MM.1S (cell line): ENCODE results near the gene SH3BP2.

Experiments
- DNase-seq: peaks from one replicate; pipeline ENCODE4 v3.0.0-alpha.2; 2015
- H2AFZ ChIP-seq: fragments of 300-600 bp; sonication (generic); 2 replicates; pipeline ENCODE4 v1.6.0; 2016; ENCODE audit warnings: antibody characterized with exemption, low read length
- H3F3A ChIP-seq: fragments of 300-600 bp; sonication (generic); 2 replicates; pipeline ENCODE4 v1.6.1; 2016; ENCODE audit warnings: mild to moderate bottlenecking, antibody characterized with exemption, low read length, moderate library complexity, mixed read lengths; ENCODE audit not compliant: insufficient read depth
- H3K27ac ChIP-seq: fragments of 300-600 bp; sonication (generic); 2 replicates; pipeline ENCODE4 v1.5.1; 2016; ENCODE audit warnings: mild to moderate bottlenecking, low read length
- H3K27me3 ChIP-seq: fragments of 300-600 bp; sonication (generic); replicated peaks from 2 replicates; pipeline ENCODE4 v1.6.0; 2016; ENCODE audit warnings: low read length; ENCODE audit not compliant: insufficient read depth
- H3K36me3 ChIP-seq: fragments of 300-600 bp; sonication (generic); replicated peaks from 2 replicates; pipeline ENCODE4 v1.6.1; 2016; ENCODE audit warnings: mild to moderate bottlenecking, low read length, mixed read lengths; ENCODE audit not compliant: insufficient read depth
- H3K4me1 ChIP-seq: fragments of 300-600 bp; sonication (generic); 2 replicates; pipeline ENCODE4 v1.6.1; 2016; ENCODE audit warnings: low read length, mixed read lengths
- H3K4me2 ChIP-seq: fragments of 300-600 bp; sonication (generic); 2 replicates; pipeline ENCODE4 v1.6.0; 2016; ENCODE audit warnings: low read depth, low read length
- H3K4me3 ChIP-seq: fragments of 300-600 bp; sonication (generic); 2 replicates; pipeline ENCODE4 v1.5.1; 2016; ENCODE audit warnings: low read length, mixed read lengths
- H3K79me2 ChIP-seq: fragments of 300-600 bp; sonication (generic); 2 replicates; pipeline ENCODE4 v1.6.1; 2016; ENCODE audit warnings: mixed run types, low read length, mixed read lengths
- H3K9ac ChIP-seq: fragments of 300-600 bp; sonication (generic); 2 replicates; pipeline ENCODE4 v1.6.1; 2016; ENCODE audit warnings: low read length, mixed read lengths
- H3K9me2 ChIP-seq: fragments of 300-600 bp; sonication (generic); replicated peaks from 2 replicates; pipeline ENCODE4 v1.6.1; 2016; ENCODE audit warnings: mild to moderate bottlenecking, low read length, mixed read lengths; ENCODE audit not compliant: insufficient read depth
- H3K9me3 ChIP-seq: fragments of 300-600 bp; sonication (generic); replicated peaks from 2 replicates; pipeline ENCODE4 v1.6.1; 2016; ENCODE audit warnings: mild to moderate bottlenecking, low read length, mixed read lengths; ENCODE audit not compliant: insufficient read depth
- H4K20me1 ChIP-seq: fragments of 300-600 bp; sonication (generic); 2 replicates; pipeline ENCODE4 v1.6.1; 2016; ENCODE audit warnings: mild to moderate bottlenecking, low read length, moderate library complexity, mixed read lengths; ENCODE audit not compliant: insufficient read depth
- CTCF ChIP-seq: fragments of 300-600 bp; sonication (generic); IDR thresholded peaks from 2 replicates; pipeline ENCODE4 v1.5.1; 2016; ENCODE audit warnings: antibody characterized with exemption, low read length, mixed read lengths
- EZH2 ChIP-seq: fragments of 300-600 bp; sonication (generic); optimal IDR thresholded peaks from 2 replicates; pipeline ENCODE3; 2017; ENCODE audit warnings: low read depth, mild to moderate bottlenecking, antibody characterized with exemption, low read length, mixed read lengths
- EZH2phosphoT487 ChIP-seq: fragments of 300-600 bp; sonication (generic); IDR thresholded peaks from 2 replicates; pipeline ENCODE4 v1.6.1; 2018; ENCODE audit warnings: antibody characterized with exemption, low read length

The SH3BP2 gene

DNA sequence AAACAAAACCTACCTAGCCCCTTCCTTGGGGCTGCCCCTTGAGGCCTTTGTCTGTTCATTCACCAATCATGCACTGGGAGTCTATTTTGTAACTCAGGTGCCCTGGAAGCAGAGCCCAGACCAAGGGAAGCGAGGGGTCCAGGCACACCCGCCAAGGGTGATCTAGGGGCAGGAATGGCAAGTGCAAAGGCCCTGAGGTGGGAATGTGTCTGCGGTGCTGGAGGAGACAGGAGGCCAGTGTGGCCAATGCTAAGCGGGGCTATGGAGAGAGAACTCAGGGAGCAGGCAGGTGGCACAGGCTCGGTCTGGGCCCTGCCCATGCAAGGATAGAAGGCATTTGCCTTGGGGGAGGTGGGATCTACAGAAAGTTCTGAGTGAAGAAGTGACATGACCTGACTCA lies 3.5 kb upstream of the SH3BP2 start:
- H2AFZ ChIP-seq: no peak overlapping the region
- H3K9me3 ChIP-seq: no peaks in the 10 kb centered on the region
- H3K27me3 ChIP-seq: no peaks in the 10 kb centered on the region
- H3K4me3 ChIP-seq: no peak overlapping the region
- H3K4me1 ChIP-seq: peaks cover 28% of the 10 kb centered on the region
- no peaks in the 10 kb centered on the region for H3K9me2 ChIP-seq
- TF ChIP-seq CTCF: no peak
- no peak for TF ChIP-seq EZH2phosphoT487
- no peak for TF ChIP-seq EZH2
- H3K4me2 ChIP-seq: no peak overlapping the region
- 0 out of 2 replicates have a peak, but pooled peaks cover 5% of the 10 kb centered on the region for H3F3A ChIP-seq
- no peaks in the 10 kb centered on the region for H3K79me2 ChIP-seq
- no peaks in the 10 kb centered on the region for H3K36me3 ChIP-seq
- H4K20me1 ChIP-seq: no peaks in the 10 kb centered on the region
- no peak overlapping the region for H3K9ac ChIP-seq
- no peak overlapping the region for H3K27ac ChIP-seq
- DNase-seq: no peak

DNA sequence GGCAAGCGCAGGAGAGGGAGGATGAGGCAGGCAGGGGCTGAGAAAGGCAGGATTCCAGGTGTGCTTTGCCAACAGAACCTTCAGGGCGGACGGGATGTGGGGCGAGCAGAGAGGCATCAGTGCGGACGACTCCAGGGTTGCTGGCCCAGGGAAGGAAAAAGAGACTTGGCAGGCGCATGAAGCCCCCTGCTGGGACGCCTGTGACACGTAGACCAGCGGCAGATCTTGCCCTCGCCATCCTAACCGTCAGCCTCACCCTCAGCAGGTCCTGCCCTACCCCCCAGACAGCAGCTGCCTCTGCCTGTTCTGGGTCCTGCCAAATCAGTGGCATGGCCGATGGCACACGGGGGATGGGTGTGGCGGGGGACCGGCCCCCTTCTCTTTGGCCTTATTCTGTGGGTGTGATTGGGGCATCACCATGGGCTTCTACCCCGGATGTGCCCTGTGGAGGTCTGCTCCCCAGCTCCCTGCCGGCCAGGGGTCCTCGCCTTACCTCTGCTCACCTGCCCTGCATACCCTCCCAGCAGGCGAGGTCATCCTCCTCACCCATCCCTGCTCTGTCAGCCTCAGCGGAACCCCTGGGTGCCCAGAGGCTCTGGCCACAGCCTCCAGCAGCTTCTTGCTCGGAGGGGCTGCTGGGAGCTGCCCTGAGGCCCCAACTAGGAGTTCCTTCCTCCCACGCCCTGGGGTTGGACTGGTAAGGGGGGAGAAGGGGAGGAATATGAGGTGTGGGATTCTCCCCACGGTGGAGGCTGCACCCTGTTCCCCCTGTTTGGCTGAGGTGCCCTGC lies 2.9 kb upstream of the SH3BP2 start:
- Histone ChIP-seq H4K20me1 (no peaks in the 10 kb centered on the region), H2AFZ (no peak overlapping the region), H3K9me2 (no peaks in the 10 kb centered on the region), H3K9me3 (no peaks in the 10 kb centered on the region), H3K4me3 (no peak overlapping the region), H3K4me1 (peaks cover 28% of the 10 kb centered on the region), H3K4me2 (no peak overlapping the region), H3K36me3 (no peaks in the 10 kb centered on the region), H3K27ac (no peak overlapping the region), H3K9ac (no peak overlapping the region), H3K27me3 (no peaks in the 10 kb centered on the region), H3K79me2 (no peaks in the 10 kb centered on the region), H3F3A (0 out of 2 replicates have a peak, but pooled peaks cover 5% of the 10 kb centered on the region)
- TF ChIP-seq EZH2phosphoT487 (no peak), CTCF (no peak), EZH2 (no peak)
- no peak for DNase-seq

GRCh38 chr4:2790583-2791517 lies 2.0 kb upstream of the SH3BP2 start:
- Histone ChIP-seq H3K36me3 (no peaks in the 10 kb centered on the region), H3K9me2 (no peaks in the 10 kb centered on the region), H3K4me2 (no peak overlapping the region), H2AFZ (no peak overlapping the region), H3K27ac (no peak overlapping the region), H3K27me3 (no peaks in the 10 kb centered on the region), H3F3A (0 out of 2 replicates have a peak, but pooled peaks cover 4% of the 10 kb centered on the region), H3K9ac (no peak overlapping the region), H3K4me1 (peaks cover 28% of the 10 kb centered on the region), H4K20me1 (no peaks in the 10 kb centered on the region), H3K9me3 (no peaks in the 10 kb centered on the region), H3K4me3 (no peak overlapping the region), H3K79me2 (no peaks in the 10 kb centered on the region)
- DNase-seq: no peak
- no peak for TF ChIP-seq CTCF
- TF ChIP-seq EZH2: no peak
- no peak for TF ChIP-seq EZH2phosphoT487
